Coronary artery (tissue), 2 donors: ENCODE measurements around the gene CCND2.
A peak's percentile ranks its signal among the peaks of the same experiment; 100 is the strongest.
"Not testable (repeated sequence)": the region's sequence is repeated elsewhere in the genome, so short reads cannot be mapped to it uniquely, and the experiment has no call there.

Experiments
- DNase-seq: peaks from one replicate; pipeline ENCODE4 v3.0.0-alpha.2; 2017; ENCODE audit warnings: low spot score
- H3K27ac ChIP-seq, 2 donors: fragments of 200-600 bp; sonication (generic); one replicate each; pipeline ENCODE4 v1.5.1; 2016 to 2019
- H3K4me3 ChIP-seq: fragments of 200-600 bp; sonication (generic); 2 replicates; pipeline ENCODE4 v1.5.1; 2016; ENCODE audit warnings: mild to moderate bottlenecking, moderate library complexity
- CTCF ChIP-seq: fragments of 200-600 bp; sonication (generic); IDR thresholded peaks from one replicate; pipeline ENCODE4 v1.5.1; 2019; ENCODE audit warnings: antibody characterized with exemption

Gene CCND2

GRCh38 chr12:4238577-4238976 lies 35.0 kb upstream of the CCND2 start:
- Histone ChIP-seq H3K4me3 (no peak overlapping the region), H3K27ac (no peak overlapping the region)
- DNase-seq: no peak
- no peak for TF ChIP-seq CTCF

GRCh38 chr12:4239746-4240145 lies 33.8 kb upstream of the CCND2 start:
- no peak for DNase-seq
- no peak overlapping the region for H3K27ac ChIP-seq
- no peak overlapping the region for H3K4me3 ChIP-seq
- no peak for TF ChIP-seq CTCF

GRCh38 chr12:4240161-4240783 lies 33.3 kb upstream of the CCND2 start:
- Histone ChIP-seq H3K27ac (no peak overlapping the region), H3K4me3 (no peak overlapping the region)
- peak; percentile 58 for DNase-seq
- TF ChIP-seq CTCF: no peak

- peak; percentile 17 for DNase-seq
- H3K4me3 ChIP-seq: no peak overlapping the region
- TF ChIP-seq CTCF: no peak
Measured at GRCh38 chr12:4240981-4241380, 32.6 kb upstream of the CCND2 start.

GRCh38 chr12:4241592-4241991 lies 32.0 kb upstream of the CCND2 start:
- Histone ChIP-seq H3K27ac (no peak overlapping the region), H3K4me3 (no peak overlapping the region)
- DNase-seq: peak; percentile 4
- TF ChIP-seq CTCF: no peak

More at GRCh38 chr12:4240981-4241380, 32.6 kb upstream of the CCND2 start:
- H3K27ac ChIP-seq: no peak overlapping the region

- TF ChIP-seq CTCF: no peak
- H3K27ac ChIP-seq: no peak overlapping the region
- no peak overlapping the region for H3K4me3 ChIP-seq
- DNase-seq: no peak
Measured at GRCh38 chr12:4242595-4242994, 31.0 kb upstream of the CCND2 start.

- TF ChIP-seq CTCF: no peak
- Histone ChIP-seq H3K27ac (no peak overlapping the region), H3K4me3 (no peak overlapping the region)
- no peak for DNase-seq
Measured at GRCh38 chr12:4243091-4243490, 30.5 kb upstream of the CCND2 start.

GRCh38 chr12:4243491-4244100 lies 30.0 kb upstream of the CCND2 start:
- H3K4me3 ChIP-seq, DNase-seq, H3K27ac ChIP-seq: not testable (repeated sequence)
